Sigmoid colon (tissue), 7 donors: ENCODE data around the gene EHD1. TPM values are rescaled to one million over a fixed set of nuclear protein-coding genes. Genes with fewer than 3 reads are reported as not detected.

ENCODE experiments used
- DNase-seq: peaks from one replicate; pipeline ENCODE4 v3.0.0-alpha.2; 2019
- H3K27ac ChIP-seq, 4 donors: fragments of 200-600 bp; sonication (generic); one replicate each; pipeline ENCODE4 v1.5.1; 2016 to 2019; ENCODE audit warnings: mild to moderate bottlenecking in 1 of 4
- H3K27me3 ChIP-seq, 3 donors: fragments of 200-600 bp; sonication (generic); one replicate each; pipeline ENCODE4 v1.5.1; 2019; ENCODE audit warnings: mild to moderate bottlenecking in 1 of 3
- H3K36me3 ChIP-seq, 4 donors: fragments of 200-600 bp; sonication (generic); one replicate each; pipeline ENCODE4 v1.5.1; 2016 to 2019
- H3K4me1 ChIP-seq, 4 donors: fragments of 200-600 bp; sonication (generic); one replicate each; pipeline ENCODE4 v1.5.1; 2017 to 2019
- H3K4me3 ChIP-seq, 4 donors: fragments of 200-600 bp; sonication (generic); one replicate each; pipeline ENCODE4 v1.5.1; 2017 to 2019; ENCODE audit warnings: mild to moderate bottlenecking in 2 of 4, moderate library complexity in 1 of 4
- H3K9me3 ChIP-seq, 4 donors: fragments of 200-600 bp in 3 of 4; sonication (generic) in 3 of 4; one replicate each; pipeline versions ENCODE4 v1.5.1 to v1.6.1; 2013 to 2019
- CTCF ChIP-seq, 4 experiments: fragments of 450-650 bp in 3 of 4; fragments of 200-600 bp in 1 of 4; IDR thresholded peaks; one replicate each; pipeline ENCODE4 v1.5.1; 2016 to 2019; ENCODE audit warnings: antibody characterized with exemption in 4 of 4, mild to moderate bottlenecking in 3 of 4, moderate library complexity in 2 of 4
- EP300 ChIP-seq, 4 donors: sonication (generic); formaldehyde crosslinking; IDR thresholded peaks; one replicate each; pipeline ENCODE4 v1.6.1; 2017; ENCODE audit warnings: antibody characterized with exemption in 4 of 4
- POLR2A ChIP-seq, 2 donors: fragments of 450-650 bp; IDR thresholded peaks; one replicate each; pipeline ENCODE4 v1.6.1; 2016; ENCODE audit warnings: antibody characterized with exemption in 2 of 2, mild to moderate bottlenecking in 2 of 2, moderate library complexity in 2 of 2
- POLR2AphosphoS5 ChIP-seq, 4 donors: sonication (generic); formaldehyde crosslinking; IDR thresholded peaks; one replicate each; pipeline ENCODE4 v1.6.1; 2017; ENCODE audit warnings: antibody characterized with exemption in 4 of 4
- WGBS, 2 donors: extraction: QIAGEN DNeasy Blood & Tissue Kit; methylation state at CpG; one replicate each; pipeline ENCODE4 v1.1.7; 2013; 5-methylcytosine and 5-hydroxymethylcytosine counted together
- intact Hi-C: fragments of 100-400 bp; cut with DNase I; formaldehyde crosslinking; loops from one replicate; pipeline ENCODE4 v1.15.1; 2023
- polyA plus RNA-seq, 3 donors: library from polyadenylated mRNA; stranded (reverse); fragments of 200-250 nt; gene quantifications; one replicate each; pipeline ENCODE4 v1.2.3, GENCODE V29; 2013
- total RNA-seq, 4 donors: library from RNA; depleted of rRNA; stranded (reverse); fragments of >200 nt; gene quantifications; one replicate each; pipeline ENCODE4 v1.1.0, GENCODE V29; 2016
- donor health status: healthy with polysubstance abuse.
- donor health status: Bipolar disorder and iron deficiency.
- donor health status: healthy.

Gene EHD1
- total and polyA plus RNA-seq, 7 donors: 27.0 to 73.1 (median 40.0) TPM

- no peak for DNase-seq
- Histone ChIP-seq H3K27ac (peak overlapping the region; percentile 79 to 97 (median 97)), H3K4me3 (no peak overlapping the region), H3K9me3 (no peaks in the 10 kb centered on the region), H3K4me1 (peaks cover 0 to 90% (median 77%) of the 10 kb centered on the region in 4 donors), H3K36me3 (peaks cover 0 to 31% (median 20%) of the 10 kb centered on the region in 4 donors), H3K27me3 (no peaks in the 10 kb centered on the region)
- TF ChIP-seq CTCF (IDR thresholded peaks at IDR 0.05) (no peak), POLR2A (IDR thresholded peaks at IDR 0.05) (no peak), EP300 (IDR thresholded peaks at IDR 0.05) (no peak), POLR2AphosphoS5 (IDR thresholded peaks at IDR 0.05) (no peak)
- intact Hi-C loops: no loop called here
- 73 to 91% methylated on average over 33 of the region's 33 CpGs for WGBS, 2 donors
Observed at GRCh38 chr11:64859542-64860414, 18.6 kb downstream of the EHD1 start.

- Histone ChIP-seq H3K27ac (peak overlapping the region; percentile 79 to 97 (median 97)), H3K4me3 (no peak overlapping the region), H3K36me3 (peaks cover 0 to 38% (median 27%) of the 10 kb centered on the region in 4 donors), H3K27me3 (no peaks in the 10 kb centered on the region), H3K9me3 (no peaks in the 10 kb centered on the region), H3K4me1 (peaks cover 0 to 90% (median 76%) of the 10 kb centered on the region in 4 donors)
- no peak for TF ChIP-seq EP300 (IDR thresholded peaks at IDR 0.05)
- TF ChIP-seq POLR2AphosphoS5 (IDR thresholded peaks at IDR 0.05): no peak
- TF ChIP-seq POLR2A (IDR thresholded peaks at IDR 0.05): no peak
- no peak for TF ChIP-seq CTCF (IDR thresholded peaks at IDR 0.05)
- intact Hi-C loops: no loop called here
- WGBS, 2 donors: 55 to 76% methylated on average over 19 of the region's 19 CpGs
- DNase-seq: peak; percentile 63
Observed at GRCh38 chr11:64858467-64859263, 19.8 kb downstream of the EHD1 start.

GRCh38 chr11:64857485-64857884 lies 20.9 kb downstream of the EHD1 start:
- Histone ChIP-seq H3K27me3 (no peaks in the 10 kb centered on the region), H3K4me3 (no peak overlapping the region), H3K27ac (peak overlapping the region; percentile 79 to 97 (median 97)), H3K4me1 (peaks cover 0 to 85% (median 65%) of the 10 kb centered on the region in 4 donors), H3K9me3 (no peaks in the 10 kb centered on the region), H3K36me3 (peaks cover 0 to 48% (median 31%) of the 10 kb centered on the region in 4 donors)
- intact Hi-C loops: no loop called here
- DNase-seq: no peak
- TF ChIP-seq EP300 (IDR thresholded peaks at IDR 0.05): no peak
- no peak for TF ChIP-seq POLR2AphosphoS5 (IDR thresholded peaks at IDR 0.05)
- no peak for TF ChIP-seq POLR2A (IDR thresholded peaks at IDR 0.05)
- no peak for TF ChIP-seq CTCF (IDR thresholded peaks at IDR 0.05)
- 88 to 96% methylated on average over 6 of the region's 6 CpGs for WGBS, 2 donors

GRCh38 chr11:64856382-64857227 lies 21.8 kb downstream of the EHD1 start:
- H3K36me3 ChIP-seq: peaks cover 0 to 50% (median 31%) of the 10 kb centered on the region in 4 donors
- 70 to 78% methylated on average over 20 of the region's 20 CpGs for WGBS, 2 donors
- intact Hi-C loops: no loop called here
- H3K4me1 ChIP-seq: peaks cover 0 to 77% (median 61%) of the 10 kb centered on the region in 4 donors
- TF ChIP-seq CTCF (IDR thresholded peaks at IDR 0.05): no peak
- TF ChIP-seq POLR2AphosphoS5 (IDR thresholded peaks at IDR 0.05): peak in 3 of 4 donors; percentile 32 to 68 (median 57)
- H3K27me3 ChIP-seq: no peaks in the 10 kb centered on the region
- H3K9me3 ChIP-seq: no peaks in the 10 kb centered on the region
- peak; percentile 91 for DNase-seq
- no peak overlapping the region for H3K4me3 ChIP-seq
- peak overlapping the region; percentile 79 to 97 (median 97) for H3K27ac ChIP-seq
